Measurements from ENCODE around the gene RAPGEF4. TPM values are rescaled to one million over a fixed set of nuclear protein-coding genes. Genes with fewer than 3 reads are reported as not detected.

RAPGEF4 gene
- total RNA-seq, 4 donors from 2014 or later, result 2.5 to 7.9 (median 4.6) TPM

DNA sequence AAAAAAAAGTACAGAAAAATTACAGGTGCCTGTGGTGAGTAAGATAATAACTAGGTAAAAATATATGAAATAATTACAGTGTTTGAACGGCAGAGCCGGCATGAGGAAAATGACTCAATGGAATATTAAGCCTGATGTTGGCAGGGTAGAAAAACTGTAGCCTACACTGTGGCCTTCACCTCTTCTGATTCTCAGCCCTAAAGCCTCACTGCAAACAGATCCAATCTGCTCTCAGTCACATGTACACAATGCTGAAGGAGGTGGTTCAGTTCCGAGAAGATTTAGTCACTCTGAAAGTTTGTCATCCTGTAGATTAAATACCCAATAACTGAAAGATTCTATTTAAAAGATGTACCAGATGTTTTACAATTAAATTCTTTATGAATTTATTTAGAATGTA, 273.1 kb downstream of the RAPGEF4 start:
- ATAC-seq, result no peak
- no peak overlapping the region for H3K4me3 ChIP-seq
- no peaks in the 10 kb centered on the region for H3K36me3 ChIP-seq
- H3K27ac ChIP-seq, result no peak overlapping the region
- no peak for TF ChIP-seq POLR2AphosphoS5 (IDR thresholded peaks at IDR 0.05)
- no peak for TF ChIP-seq EP300 (IDR thresholded peaks at IDR 0.05)
- no peak for TF ChIP-seq POLR2A (IDR thresholded peaks at IDR 0.05)
- TF ChIP-seq, protein P1, sequence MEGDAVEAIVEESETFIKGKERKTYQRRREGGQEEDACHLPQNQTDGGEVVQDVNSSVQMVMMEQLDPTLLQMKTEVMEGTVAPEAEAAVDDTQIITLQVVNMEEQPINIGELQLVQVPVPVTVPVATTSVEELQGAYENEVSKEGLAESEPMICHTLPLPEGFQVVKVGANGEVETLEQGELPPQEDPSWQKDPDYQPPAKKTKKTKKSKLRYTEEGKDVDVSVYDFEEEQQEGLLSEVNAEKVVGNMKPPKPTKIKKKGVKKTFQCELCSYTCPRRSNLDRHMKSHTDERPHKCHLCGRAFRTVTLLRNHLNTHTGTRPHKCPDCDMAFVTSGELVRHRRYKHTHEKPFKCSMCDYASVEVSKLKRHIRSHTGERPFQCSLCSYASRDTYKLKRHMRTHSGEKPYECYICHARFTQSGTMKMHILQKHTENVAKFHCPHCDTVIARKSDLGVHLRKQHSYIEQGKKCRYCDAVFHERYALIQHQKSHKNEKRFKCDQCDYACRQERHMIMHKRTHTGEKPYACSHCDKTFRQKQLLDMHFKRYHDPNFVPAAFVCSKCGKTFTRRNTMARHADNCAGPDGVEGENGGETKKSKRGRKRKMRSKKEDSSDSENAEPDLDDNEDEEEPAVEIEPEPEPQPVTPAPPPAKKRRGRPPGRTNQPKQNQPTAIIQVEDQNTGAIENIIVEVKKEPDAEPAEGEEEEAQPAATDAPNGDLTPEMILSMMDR (IDR thresholded peaks at IDR 0.05), result no peak
- WGBS, 2 donors (ENCODE audit: low coverage in 1 of 2), result 91 to 94% methylated on average over 3 of the region's 3 CpGs
- no peaks in the 10 kb centered on the region for H3K27me3 ChIP-seq
- peaks cover 0 to under 1% (median 0%) of the 10 kb centered on the region in 3 donors for H3K4me1 ChIP-seq
- no peaks in the 10 kb centered on the region for H3K9me3 ChIP-seq

DNA sequence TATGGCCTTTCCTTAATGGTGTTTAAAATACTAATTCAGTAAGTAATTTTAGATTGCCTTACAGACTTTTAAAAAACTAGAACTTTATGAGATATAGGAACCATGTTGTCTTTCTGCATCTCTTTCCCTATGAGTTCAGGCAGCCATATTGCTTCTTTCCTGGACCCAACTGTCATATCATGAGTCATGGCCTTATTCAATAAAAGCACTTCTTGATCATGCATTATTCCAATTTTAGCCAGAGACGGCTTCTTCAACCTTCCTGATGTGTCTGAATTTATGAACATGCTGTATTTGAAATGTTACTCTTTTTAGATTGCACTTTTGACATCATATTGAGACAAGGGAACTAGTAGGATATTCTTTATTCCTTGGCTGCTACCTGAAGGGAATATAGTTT, 274.6 kb downstream of the RAPGEF4 start:
- TF ChIP-seq, protein P1 (IDR thresholded peaks at IDR 0.05), result no peak
- no peak for TF ChIP-seq EP300 (IDR thresholded peaks at IDR 0.05)
- no peak for TF ChIP-seq POLR2A (IDR thresholded peaks at IDR 0.05)
- no peak for TF ChIP-seq POLR2AphosphoS5 (IDR thresholded peaks at IDR 0.05)
- Histone ChIP-seq H3K27ac (no peak overlapping the region), H3K36me3 (no peaks in the 10 kb centered on the region), H3K27me3 (no peaks in the 10 kb centered on the region), H3K9me3 (no peaks in the 10 kb centered on the region), H3K4me1 (no peaks in the 10 kb centered on the region), H3K4me3 (no peak overlapping the region)
- WGBS, 2 donors (ENCODE audit: low coverage in 1 of 2), result 79 to 91% methylated on average over 1 of the region's 1 CpG
- ATAC-seq, result no peak

DNA sequence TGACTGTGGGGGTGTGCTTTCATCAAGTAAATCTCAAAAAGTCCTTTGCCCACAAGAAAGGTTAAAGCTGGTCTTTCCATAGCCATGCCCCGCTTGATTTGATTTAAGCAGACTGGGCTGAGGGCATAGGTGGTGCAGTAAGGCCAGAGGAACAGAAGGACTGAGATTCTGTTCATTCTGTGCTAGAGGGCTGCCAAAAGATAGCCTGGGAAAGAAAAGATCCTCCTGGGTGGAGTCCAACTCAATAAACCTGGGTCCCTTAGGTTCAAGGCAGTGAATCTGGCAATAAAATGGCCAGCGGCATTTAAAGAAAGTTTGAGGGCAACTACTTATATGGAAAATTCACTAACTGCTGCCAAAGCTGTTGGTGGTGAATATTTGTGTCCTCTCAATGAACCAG, 280.8 kb downstream of the RAPGEF4 start:
- Histone ChIP-seq H3K27ac (no peak overlapping the region), H3K4me3 (no peak overlapping the region), H3K27me3 (no peaks in the 10 kb centered on the region), H3K36me3 (no peaks in the 10 kb centered on the region), H3K4me1 (no peaks in the 10 kb centered on the region), H3K9me3 (no peaks in the 10 kb centered on the region)
- TF ChIP-seq, protein P1 (IDR thresholded peaks at IDR 0.05), result no peak
- TF ChIP-seq POLR2A (IDR thresholded peaks at IDR 0.05), result no peak
- TF ChIP-seq POLR2AphosphoS5 (IDR thresholded peaks at IDR 0.05), result no peak
- no peak for TF ChIP-seq EP300 (IDR thresholded peaks at IDR 0.05)
- no peak for ATAC-seq
- WGBS, 2 donors (ENCODE audit: low coverage in 1 of 2), result 92% methylated on average over 2 of the region's 2 CpGs; no CpG with 5 or more reads in 1 of the 2 donors

DNA sequence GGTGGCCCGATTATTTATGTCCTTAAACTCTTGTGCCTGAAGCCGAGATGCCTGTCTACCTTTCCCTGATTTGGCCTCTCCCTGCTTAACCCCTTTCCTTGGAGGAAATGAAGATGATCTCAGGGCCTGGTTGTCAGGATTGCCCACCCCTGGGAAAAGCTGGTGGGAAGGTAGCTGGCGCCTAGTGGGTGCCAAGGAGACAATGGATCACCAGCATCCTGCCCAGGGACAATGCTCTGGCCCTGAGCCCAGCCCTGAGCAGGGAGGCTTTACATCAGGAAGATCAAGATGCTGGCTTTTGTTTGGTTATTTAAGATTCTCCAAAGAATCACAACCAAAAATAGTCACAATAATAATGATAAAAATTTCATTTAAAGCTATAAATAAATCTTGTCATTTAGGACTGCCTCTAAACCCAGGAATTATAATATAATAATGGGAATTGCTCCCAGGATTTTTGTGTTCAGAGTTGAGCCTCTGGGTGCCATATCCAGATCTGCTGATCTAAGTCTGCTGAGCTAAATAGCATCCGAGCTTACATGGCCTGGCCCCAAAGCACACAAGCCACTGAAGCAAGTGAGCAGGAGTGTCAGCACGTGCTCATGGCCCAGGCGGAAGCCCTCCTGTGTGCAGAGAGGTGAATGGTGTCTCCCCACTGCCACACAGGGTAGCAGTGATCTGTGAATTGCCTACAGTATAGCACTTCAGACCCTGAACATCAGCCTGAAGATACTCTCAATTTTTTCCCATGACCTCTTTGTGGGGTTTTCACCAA, 282.2 kb downstream of the RAPGEF4 start:
- H3K27ac ChIP-seq, result no peak overlapping the region
- H3K4me3 ChIP-seq, result no peak overlapping the region
- 65% methylated on average over 5 of the region's 6 CpGs; no CpG with 5 or more reads in 1 of the 2 donors for WGBS, 2 donors (ENCODE audit: low coverage in 1 of 2)
- no peaks in the 10 kb centered on the region for H3K4me1 ChIP-seq
- TF ChIP-seq POLR2A (IDR thresholded peaks at IDR 0.05) (no peak), EP300 (IDR thresholded peaks at IDR 0.05) (no peak), POLR2AphosphoS5 (IDR thresholded peaks at IDR 0.05) (no peak)
- TF ChIP-seq, protein P1 (IDR thresholded peaks at IDR 0.05), result no peak
- no peaks in the 10 kb centered on the region for H3K36me3 ChIP-seq
- no peak for ATAC-seq
- no peaks in the 10 kb centered on the region for H3K27me3 ChIP-seq
- H3K9me3 ChIP-seq, result no peaks in the 10 kb centered on the region

DNA sequence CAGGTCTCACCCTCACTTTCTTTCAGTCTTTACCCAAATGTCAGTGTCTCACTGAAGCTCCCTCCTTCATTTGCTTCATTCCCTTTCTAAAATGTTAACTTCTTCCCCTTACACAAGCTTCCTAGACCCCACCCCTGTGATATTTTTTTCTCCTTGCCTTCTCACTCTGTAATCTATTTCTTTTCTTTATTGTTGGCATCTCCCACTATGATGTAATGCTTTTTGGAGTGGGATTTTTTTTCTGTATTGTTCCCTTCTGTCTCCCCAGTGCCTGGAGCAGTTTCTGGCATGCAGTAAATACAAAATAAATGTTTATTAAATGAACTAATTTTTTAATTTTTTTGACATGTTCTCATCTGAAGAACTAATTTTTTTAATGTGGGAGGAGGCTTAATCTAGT, 284.1 kb downstream of the RAPGEF4 start:
- Histone ChIP-seq H3K36me3 (no peaks in the 10 kb centered on the region), H3K27ac (no peak overlapping the region), H3K4me3 (no peak overlapping the region), H3K4me1 (no peaks in the 10 kb centered on the region), H3K9me3 (no peaks in the 10 kb centered on the region), H3K27me3 (no peaks in the 10 kb centered on the region)
- TF ChIP-seq EP300 (IDR thresholded peaks at IDR 0.05) (no peak), POLR2AphosphoS5 (IDR thresholded peaks at IDR 0.05) (no peak), POLR2A (IDR thresholded peaks at IDR 0.05) (no peak)
- TF ChIP-seq, protein P1 (IDR thresholded peaks at IDR 0.05), result no peak
- ATAC-seq, result no peak

Data from gastroesophageal sphincter (tissue), 4 donors.